ENCODE data around the gene OSMR.

OSMR gene

GRCh38 chr5:38845526-38846378 lies at the start of gene OSMR:
Gene OSMR (plus strand): TSS chr5:38846012. CDS start chr5:38869045, 23,033 bp downstream.
- no peak for DNase-seq

GRCh38 chr5:38796742-38797108 lies 49.1 kb upstream of the OSMR start:
- DNase-seq: no peak

- no peak for DNase-seq
Measured at GRCh38 chr5:38797838-38798237, 48.0 kb upstream of the OSMR start.

GRCh38 chr5:38799556-38800377 lies 46.0 kb upstream of the OSMR start:
- no peak for DNase-seq

GRCh38 chr5:38800515-38800914 lies 45.3 kb upstream of the OSMR start:
- DNase-seq: no peak

- DNase-seq: no peak
Measured at GRCh38 chr5:38802125-38802524, 43.7 kb upstream of the OSMR start.

- DNase-seq: no peak
Measured at GRCh38 chr5:38803246-38803645, 42.6 kb upstream of the OSMR start.

- DNase-seq: no peak
Measured at GRCh38 chr5:38806775-38807258, 39.0 kb upstream of the OSMR start.

GRCh38 chr5:38807570-38808483 lies 38.0 kb upstream of the OSMR start:
- peak; percentile 75 for DNase-seq

GRCh38 chr5:38808666-38809343 lies 37.0 kb upstream of the OSMR start:
- DNase-seq: no peak

GRCh38 chr5:38809388-38810359 lies 36.1 kb upstream of the OSMR start:
- DNase-seq: peak; percentile 83

GRCh38 chr5:38814879-38815278 lies 30.9 kb upstream of the OSMR start:
- no peak for DNase-seq

GRCh38 chr5:38816083-38817030 lies 29.5 kb upstream of the OSMR start:
- DNase-seq: no peak

GRCh38 chr5:38821679-38822078 lies 24.1 kb upstream of the OSMR start:
- DNase-seq: no peak

GRCh38 chr5:38823503-38823902 lies 22.3 kb upstream of the OSMR start:
- no peak for DNase-seq

GRCh38 chr5:38824821-38825220 lies 21.0 kb upstream of the OSMR start:
- no peak for DNase-seq

- no peak for DNase-seq
Measured at GRCh38 chr5:38825494-38825893, 20.3 kb upstream of the OSMR start.

- DNase-seq: no peak
Measured at GRCh38 chr5:38827525-38827924, 18.3 kb upstream of the OSMR start.

GRCh38 chr5:38830521-38831051 lies 15.2 kb upstream of the OSMR start:
- DNase-seq: no peak

Data from SHP77 treated with DMSO at 0.1 percent for 48 hours (cell line).